ENCODE results near the gene FAM81B.

The FAM81B gene

DNA sequence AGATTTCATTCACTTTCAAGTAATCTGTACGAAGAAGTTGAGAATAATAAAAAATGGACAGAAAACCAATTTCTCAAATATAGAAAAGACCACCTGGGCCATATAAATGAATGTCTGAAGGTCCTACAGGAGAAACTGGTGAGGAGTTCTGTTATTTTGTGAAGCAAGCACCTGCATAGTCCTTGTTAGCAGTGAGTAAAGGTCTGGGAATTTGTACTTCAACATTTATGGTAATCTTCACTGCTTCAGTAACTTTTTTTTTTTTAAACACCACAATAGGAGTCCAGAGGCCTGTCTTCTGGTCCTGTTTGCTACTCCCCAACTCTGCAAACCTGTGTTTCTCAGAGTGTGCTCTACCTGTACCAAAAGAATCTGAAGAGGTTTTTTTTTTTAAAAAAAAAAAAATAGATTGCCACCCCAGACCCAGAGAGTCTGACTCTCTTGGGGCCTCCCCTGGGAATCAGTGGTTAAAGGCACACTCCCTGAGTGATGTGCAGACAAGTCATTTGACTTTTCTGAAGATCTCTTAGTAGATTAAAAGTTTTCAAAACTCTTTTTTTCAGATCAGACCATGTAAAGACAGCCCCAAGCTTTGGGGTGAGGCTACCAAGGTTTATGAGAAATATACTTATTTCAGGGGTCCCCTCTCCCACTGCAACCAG lies 55.5 kb downstream of the FAM81B start:
- Histone ChIP-seq H3K4me3 (ENCODE audit: low read depth in 1 of 2, low read length in 1 of 2) (no peak overlapping the region), H3K27me3 (no peaks in the 10 kb centered on the region), H3K27ac (no peak overlapping the region), H3K9me3 (no peaks in the 10 kb centered on the region), H3K4me1 (ENCODE audit: control insufficient read depth in 1 of 2, insufficient read depth in 1 of 2, low read depth in 1 of 2, low read length in 1 of 2) (no peaks in the 10 kb centered on the region), H3K36me3 (no peaks in the 10 kb centered on the region)
- TF ChIP-seq, protein P1, sequence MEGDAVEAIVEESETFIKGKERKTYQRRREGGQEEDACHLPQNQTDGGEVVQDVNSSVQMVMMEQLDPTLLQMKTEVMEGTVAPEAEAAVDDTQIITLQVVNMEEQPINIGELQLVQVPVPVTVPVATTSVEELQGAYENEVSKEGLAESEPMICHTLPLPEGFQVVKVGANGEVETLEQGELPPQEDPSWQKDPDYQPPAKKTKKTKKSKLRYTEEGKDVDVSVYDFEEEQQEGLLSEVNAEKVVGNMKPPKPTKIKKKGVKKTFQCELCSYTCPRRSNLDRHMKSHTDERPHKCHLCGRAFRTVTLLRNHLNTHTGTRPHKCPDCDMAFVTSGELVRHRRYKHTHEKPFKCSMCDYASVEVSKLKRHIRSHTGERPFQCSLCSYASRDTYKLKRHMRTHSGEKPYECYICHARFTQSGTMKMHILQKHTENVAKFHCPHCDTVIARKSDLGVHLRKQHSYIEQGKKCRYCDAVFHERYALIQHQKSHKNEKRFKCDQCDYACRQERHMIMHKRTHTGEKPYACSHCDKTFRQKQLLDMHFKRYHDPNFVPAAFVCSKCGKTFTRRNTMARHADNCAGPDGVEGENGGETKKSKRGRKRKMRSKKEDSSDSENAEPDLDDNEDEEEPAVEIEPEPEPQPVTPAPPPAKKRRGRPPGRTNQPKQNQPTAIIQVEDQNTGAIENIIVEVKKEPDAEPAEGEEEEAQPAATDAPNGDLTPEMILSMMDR (IDR thresholded peaks at IDR 0.05), result no peak

DNA sequence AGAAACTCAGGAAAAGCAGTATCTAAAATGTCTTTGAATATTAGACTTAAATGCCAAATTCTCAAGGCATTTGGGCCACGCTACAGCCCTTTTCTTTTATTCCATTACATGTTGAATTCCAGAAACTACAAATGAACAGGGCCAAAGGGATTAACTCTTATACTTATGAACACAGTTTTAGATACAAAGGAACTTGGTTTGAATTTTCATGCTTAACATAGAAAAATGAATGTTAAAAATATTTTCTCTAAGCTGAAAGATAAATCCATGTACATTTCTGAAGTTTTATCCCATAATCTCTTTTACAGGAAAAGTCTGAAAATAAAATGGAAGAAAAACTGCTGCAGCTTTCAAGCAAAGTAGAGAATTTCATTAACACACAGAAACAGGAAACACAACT lies 56.8 kb downstream of the FAM81B start:
- H3K4me3 ChIP-seq (ENCODE audit: low read depth in 1 of 2, low read length in 1 of 2), result no peak overlapping the region
- H3K27ac ChIP-seq, result no peak overlapping the region
- H3K36me3 ChIP-seq, result no peaks in the 10 kb centered on the region
- H3K27me3 ChIP-seq, result no peaks in the 10 kb centered on the region
- H3K9me3 ChIP-seq, result no peaks in the 10 kb centered on the region
- TF ChIP-seq, protein P1 (IDR thresholded peaks at IDR 0.05), result no peak
- no peaks in the 10 kb centered on the region for H3K4me1 ChIP-seq (ENCODE audit: control insufficient read depth in 1 of 2, insufficient read depth in 1 of 2, low read depth in 1 of 2, low read length in 1 of 2)

DNA sequence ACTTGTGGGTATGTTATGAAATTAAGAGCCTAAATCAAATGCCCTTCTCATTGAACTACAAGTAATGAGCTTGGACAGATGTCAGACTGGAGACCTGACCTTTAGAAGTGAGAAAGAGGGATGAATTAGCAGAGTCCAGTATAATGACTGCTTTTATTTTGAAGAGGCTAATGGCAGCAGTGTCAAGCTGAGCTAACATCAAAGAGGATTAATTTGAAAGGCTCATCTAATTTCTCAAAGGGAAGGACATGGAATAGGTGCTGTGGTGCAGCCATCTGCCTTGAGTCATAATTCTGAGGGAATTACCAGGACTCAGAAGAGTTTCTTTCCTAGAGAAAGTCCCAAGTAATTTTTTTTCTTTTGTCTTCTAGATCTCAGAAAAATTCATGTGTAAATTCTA lies 57.6 kb downstream of the FAM81B start:
- Histone ChIP-seq H3K9me3 (no peaks in the 10 kb centered on the region), H3K27me3 (no peaks in the 10 kb centered on the region), H3K27ac (no peak overlapping the region), H3K4me3 (ENCODE audit: low read depth in 1 of 2, low read length in 1 of 2) (no peak overlapping the region), H3K36me3 (no peaks in the 10 kb centered on the region), H3K4me1 (ENCODE audit: control insufficient read depth in 1 of 2, insufficient read depth in 1 of 2, low read depth in 1 of 2, low read length in 1 of 2) (no peaks in the 10 kb centered on the region)
- TF ChIP-seq, protein P1 (IDR thresholded peaks at IDR 0.05), result no peak

DNA sequence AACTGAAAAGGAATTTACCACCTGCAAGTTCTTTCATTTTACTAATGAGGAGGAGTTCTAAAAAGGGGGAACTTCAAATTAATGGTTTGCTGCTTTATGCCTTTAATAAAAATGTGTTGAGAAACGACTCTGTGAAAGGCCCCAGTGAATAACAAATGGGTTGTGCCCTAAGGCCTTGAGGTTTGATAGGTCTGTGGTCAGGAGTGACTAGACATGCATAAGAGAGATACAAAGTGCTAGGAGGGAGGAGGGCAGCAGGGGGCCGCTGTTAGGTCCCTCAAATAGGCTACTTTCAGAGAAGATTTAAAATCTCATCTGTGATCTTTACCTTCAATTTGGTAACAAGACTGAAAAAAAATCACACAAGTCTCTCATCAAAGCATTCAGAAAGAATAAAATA lies 58.3 kb downstream of the FAM81B start:
- H3K27me3 ChIP-seq, result no peaks in the 10 kb centered on the region
- TF ChIP-seq, protein P1 (IDR thresholded peaks at IDR 0.05), result no peak
- H3K4me1 ChIP-seq (ENCODE audit: control insufficient read depth in 1 of 2, insufficient read depth in 1 of 2, low read depth in 1 of 2, low read length in 1 of 2), result no peaks in the 10 kb centered on the region
- no peaks in the 10 kb centered on the region for H3K36me3 ChIP-seq
- no peak overlapping the region for H3K27ac ChIP-seq
- H3K4me3 ChIP-seq (ENCODE audit: low read depth in 1 of 2, low read length in 1 of 2), result no peak overlapping the region
- H3K9me3 ChIP-seq, result no peaks in the 10 kb centered on the region

DNA sequence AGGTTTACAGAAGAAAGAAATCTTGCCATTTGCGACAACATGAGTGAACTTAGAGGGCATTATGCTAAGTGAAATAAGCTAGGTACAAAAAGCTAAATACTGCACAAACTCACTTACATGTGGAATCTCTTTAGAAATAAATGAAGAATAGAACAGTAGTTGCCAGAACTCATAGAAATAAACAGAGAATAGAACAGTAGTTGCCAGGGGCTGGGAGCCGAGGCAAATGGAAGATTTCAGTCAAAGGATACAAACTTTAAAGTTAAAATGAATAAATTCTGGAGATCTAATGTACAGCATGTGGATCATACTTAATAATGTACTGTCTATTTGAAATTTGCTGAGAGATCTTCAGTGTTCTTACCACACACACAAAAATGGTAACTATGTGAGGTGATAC lies 63.4 kb downstream of the FAM81B start:
- H3K4me3 ChIP-seq (ENCODE audit: low read depth in 1 of 2, low read length in 1 of 2), result no peak overlapping the region
- H3K9me3 ChIP-seq, result no peaks in the 10 kb centered on the region
- TF ChIP-seq, protein P1 (IDR thresholded peaks at IDR 0.05), result no peak
- no peaks in the 10 kb centered on the region for H3K27me3 ChIP-seq
- H3K27ac ChIP-seq, result no peak overlapping the region
- H3K4me1 ChIP-seq (ENCODE audit: control insufficient read depth in 1 of 2, insufficient read depth in 1 of 2, low read depth in 1 of 2, low read length in 1 of 2), result no peaks in the 10 kb centered on the region
- H3K36me3 ChIP-seq, result no peaks in the 10 kb centered on the region
